Daoy (cell line): ENCODE measurements around the gene FBXL4. TPM values are rescaled to one million over a fixed set of nuclear protein-coding genes. Genes with fewer than 3 reads are reported as not detected.

Source experiments
- DNase-seq: peaks from one replicate; pipeline ENCODE4 v3.0.0-alpha.2; 2015; ENCODE audit warnings: low read depth
- total RNA-seq: library from RNA; depleted of rRNA; stranded (reverse); fragments of >200 nt; shearing (Covaris generic); gene quantifications from 2 replicates; pipeline ENCODE4 v1.2.3, GENCODE V29; 2014

Gene FBXL4
- total RNA-seq, 1 experiment from 2014 or later = 4.7 TPM

DNA sequence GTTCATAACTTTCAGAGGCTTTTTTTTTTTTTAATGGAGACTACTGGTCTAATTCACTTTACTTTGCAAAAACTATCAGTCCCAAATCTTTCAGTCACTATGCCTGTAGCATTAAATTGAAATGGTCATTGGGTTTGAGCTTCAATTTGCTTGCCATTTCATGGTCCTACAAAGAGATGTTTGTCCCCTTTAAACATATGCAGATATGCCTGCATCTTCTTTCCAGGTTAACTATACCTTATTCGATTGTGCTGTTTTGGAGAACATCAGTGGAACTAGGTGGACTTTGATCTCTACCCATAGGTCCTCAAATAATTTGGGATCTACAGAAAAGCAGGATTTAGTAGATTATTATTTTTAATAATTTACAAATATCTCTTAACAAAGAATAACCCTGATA, 108.8 kb downstream of the FBXL4 start:
- no peak for DNase-seq

DNA sequence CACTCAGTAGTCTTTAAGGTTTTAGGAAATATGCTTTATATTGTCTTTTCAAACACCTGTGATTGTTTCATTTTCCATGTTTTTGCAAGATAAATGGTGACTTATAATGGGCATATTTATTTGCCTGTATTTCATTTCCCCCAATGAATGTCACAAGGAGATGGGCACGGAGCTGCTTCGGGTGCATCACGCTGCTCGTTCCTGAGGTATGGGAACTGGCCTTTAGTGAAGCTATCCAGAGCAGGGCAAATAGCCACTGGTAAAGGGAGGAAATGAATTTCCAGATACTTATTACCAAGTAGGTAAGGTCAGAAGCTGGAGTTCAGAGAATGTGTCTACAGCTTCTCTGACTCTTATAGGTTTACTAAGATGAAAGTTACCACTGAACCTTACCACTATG, 109.7 kb downstream of the FBXL4 start:
- DNase-seq = no peak

DNA sequence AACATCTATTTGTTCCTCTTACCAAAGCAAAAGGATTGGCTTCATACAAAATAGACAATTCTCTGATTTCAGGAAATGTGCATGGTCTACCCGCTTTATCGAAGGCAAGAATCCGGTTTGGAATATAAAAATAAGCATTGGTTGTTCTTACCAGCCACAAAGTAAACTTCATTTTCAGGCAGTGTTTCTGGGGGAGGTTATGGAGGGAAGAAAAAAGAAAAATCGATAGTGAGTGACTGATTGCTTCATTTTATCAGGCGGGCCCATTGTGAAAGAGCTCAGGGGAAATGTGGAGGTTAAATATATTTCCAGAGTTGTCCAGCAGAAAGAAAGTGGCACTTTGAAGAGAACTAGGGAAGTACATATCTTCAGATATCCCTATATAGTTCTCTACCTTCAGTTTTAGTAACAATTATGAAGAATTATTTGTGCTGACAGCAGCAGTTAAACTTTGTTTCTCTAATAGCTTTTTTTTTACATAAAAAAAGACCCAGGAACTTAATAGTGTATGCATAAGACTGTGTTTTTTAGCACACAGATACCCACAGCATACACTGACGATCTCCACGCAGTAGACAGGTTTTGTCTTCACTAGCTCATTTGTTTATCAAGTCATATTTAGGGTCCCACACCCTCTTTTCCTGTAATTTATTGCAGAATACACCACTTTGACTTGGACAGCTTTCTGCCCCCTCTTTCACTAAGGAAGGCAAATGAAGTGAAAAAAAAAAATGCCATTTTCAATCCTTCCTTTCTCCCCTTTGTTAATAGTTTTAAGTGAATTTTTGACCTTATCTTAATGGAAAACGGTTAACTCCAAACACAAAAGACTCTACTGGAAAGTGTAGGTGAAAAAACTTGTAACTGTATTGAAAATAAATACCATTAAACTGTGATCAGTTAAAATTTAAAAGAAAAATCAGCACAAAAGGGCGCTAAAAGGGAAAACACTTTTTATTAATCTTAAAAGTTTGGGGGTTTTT, 110.5 kb downstream of the FBXL4 start:
- no peak for DNase-seq

DNA sequence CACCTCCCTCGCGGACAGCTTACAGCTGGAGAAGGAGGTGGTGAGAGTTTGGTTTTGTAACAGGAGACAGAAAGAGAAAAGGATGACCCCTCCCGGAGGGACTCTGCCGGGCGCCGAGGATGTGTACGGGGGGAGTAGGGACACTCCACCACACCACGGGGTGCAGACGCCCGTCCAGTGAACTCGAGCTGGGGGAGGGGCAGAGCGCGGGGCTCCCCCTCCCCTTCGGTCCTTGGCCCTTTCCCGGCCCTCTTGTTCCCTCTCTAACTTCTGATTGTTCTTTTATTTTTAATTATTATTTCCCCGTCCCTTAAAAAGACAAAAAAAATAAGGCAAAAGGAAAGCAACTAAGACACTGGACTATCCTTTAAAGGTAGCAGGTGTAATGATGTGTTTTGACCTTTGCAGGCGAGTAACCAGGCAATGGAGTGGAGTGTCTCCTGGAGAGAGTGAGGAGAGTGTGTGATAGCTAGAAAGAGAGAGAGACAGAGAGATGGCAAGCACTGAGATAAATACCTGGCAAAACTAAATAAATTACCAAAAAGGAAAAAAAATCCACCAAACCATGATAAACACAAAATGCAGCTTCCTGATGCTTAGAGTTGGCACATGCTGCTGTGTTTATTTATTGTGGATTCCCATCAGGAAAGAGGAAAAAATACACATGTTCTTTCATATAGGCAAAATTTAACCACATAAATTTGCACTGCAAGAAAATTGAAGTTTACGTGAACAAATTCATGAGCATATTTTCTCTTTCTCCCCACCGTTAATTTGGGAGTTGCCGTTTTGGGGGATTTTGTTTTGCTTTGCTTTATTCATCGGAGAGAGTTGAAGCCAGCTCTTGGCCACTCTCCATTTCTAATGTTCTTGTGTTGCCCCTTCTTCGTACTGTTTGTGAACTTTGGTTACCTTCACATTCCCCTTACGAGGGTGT, 111.5 kb downstream of the FBXL4 start:
- no peak for DNase-seq

DNA sequence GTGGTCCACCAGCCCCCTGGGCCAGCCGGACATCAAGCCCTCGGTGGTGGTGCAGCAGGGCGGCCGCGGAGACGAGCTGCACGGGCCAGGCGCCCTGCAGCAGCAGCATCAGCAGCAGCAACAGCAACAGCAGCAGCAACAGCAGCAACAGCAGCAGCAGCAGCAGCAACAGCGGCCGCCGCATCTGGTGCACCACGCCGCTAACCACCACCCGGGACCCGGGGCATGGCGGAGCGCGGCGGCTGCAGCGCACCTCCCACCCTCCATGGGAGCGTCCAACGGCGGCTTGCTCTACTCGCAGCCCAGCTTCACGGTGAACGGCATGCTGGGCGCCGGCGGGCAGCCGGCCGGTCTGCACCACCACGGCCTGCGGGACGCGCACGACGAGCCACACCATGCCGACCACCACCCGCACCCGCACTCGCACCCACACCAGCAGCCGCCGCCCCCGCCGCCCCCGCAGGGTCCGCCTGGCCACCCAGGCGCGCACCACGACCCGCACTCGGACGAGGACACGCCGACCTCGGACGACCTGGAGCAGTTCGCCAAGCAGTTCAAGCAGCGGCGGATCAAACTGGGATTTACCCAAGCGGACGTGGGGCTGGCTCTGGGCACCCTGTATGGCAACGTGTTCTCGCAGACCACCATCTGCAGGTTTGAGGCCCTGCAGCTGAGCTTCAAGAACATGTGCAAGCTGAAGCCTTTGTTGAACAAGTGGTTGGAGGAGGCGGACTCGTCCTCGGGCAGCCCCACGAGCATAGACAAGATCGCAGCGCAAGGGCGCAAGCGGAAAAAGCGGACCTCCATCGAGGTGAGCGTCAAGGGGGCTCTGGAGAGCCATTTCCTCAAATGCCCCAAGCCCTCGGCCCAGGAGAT, 112.4 kb downstream of the FBXL4 start:
- DNase-seq = peak; percentile 54

DNA sequence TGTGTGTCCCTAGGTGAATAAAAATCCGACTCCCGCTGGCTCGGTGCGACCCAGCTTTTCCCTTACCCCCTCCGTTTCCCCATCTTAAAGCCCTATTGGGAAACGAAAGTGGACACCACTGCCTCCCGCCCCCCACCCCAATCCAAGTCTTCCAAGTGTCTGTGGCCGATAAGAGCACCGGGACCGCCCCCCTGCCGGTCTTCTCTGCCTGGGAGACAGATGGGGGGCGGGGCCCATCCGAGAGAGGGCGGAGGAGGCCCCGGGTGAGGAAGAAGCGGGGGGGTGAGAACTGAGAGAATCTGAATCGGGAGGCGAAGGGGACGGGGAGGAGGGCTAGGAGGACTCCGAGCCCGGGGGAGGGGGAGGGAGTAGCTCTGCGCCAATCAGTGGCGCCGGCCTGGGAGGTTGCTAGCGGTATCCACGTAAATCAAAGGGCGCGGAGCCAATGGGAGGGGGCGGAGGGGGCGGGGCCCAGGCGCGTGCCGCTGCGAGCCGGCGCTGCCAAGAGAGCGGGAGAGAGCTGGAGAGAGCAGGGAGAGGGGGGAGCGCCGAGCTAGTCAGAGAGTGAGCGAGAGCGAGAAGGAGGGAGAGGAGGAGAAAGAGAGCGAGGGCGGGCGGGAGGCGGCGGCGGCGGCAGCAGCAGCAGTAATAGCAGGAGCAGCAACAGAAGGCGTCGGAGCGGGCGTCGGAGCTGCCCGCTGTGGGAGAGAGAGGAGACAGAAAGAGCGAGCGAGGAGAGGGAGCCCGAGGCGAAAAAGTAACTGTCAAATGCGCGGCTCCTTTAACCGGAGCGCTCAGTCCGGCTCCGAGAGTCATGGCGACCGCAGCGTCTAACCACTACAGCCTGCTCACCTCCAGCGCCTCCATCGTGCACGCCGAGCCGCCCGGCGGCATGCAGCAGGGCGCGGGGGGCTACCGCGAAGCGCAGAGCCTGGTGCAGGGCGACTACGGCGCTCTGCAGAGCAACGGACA, 113.4 kb downstream of the FBXL4 start, which contains the start of gene POU3F2:
TSS of gene POU3F2 (plus strand) at position 515 of the 972 bp plus-strand sequence. CDS start at position 815, 300 bp downstream.
- peak; percentile 98 for DNase-seq

DNA sequence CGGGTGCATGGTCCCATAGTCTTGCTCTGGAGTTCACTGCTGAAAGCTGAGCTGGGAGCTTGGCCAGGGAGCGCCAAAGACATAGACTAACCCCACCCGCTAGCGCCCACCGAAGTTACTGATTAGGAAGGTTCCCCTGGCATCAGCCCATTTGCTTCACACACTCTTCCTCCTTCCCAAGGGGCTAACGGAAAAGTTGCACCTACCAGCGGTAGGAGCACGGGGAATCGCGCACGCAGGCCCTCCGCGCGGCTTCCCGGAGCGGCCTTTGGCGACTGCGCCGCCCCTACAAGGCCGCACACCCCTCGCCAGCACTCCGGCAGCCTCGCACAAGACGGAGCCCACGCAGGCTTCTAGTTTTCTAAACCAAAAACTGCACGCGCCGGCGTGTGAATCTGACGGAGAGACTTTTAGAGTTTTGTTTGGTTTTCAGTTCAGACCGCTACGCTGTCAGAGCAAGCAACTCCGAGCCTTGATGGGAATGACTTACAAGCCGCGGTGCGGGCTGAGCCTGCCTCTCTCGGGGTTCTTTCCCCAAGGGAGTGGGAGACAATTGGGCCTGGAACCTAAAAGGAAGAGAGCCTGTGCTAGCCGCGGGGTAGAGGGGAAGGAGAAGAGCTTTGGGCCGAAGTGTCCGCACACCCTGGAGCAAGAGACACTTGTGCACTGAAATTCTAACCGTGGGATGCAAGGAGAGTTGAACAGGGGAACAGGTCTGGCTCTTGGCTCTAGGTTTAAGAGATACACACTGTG, 114.3 kb downstream of the FBXL4 start:
- peak; percentile 56 for DNase-seq

DNA sequence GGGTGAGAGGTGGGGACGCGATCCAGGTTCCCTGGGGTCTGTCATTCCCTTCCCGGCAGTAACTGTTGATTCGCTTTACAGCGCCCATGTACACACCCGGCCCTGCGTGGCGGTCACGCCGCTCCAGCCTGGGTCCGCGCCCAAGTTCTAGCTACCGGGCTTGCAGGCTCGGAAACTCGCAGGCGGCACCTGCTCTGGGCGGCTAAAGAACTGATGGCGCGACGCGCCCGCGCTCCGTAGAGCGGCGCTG, 114.8 kb downstream of the FBXL4 start:
- peak; percentile 70 for DNase-seq

DNA sequence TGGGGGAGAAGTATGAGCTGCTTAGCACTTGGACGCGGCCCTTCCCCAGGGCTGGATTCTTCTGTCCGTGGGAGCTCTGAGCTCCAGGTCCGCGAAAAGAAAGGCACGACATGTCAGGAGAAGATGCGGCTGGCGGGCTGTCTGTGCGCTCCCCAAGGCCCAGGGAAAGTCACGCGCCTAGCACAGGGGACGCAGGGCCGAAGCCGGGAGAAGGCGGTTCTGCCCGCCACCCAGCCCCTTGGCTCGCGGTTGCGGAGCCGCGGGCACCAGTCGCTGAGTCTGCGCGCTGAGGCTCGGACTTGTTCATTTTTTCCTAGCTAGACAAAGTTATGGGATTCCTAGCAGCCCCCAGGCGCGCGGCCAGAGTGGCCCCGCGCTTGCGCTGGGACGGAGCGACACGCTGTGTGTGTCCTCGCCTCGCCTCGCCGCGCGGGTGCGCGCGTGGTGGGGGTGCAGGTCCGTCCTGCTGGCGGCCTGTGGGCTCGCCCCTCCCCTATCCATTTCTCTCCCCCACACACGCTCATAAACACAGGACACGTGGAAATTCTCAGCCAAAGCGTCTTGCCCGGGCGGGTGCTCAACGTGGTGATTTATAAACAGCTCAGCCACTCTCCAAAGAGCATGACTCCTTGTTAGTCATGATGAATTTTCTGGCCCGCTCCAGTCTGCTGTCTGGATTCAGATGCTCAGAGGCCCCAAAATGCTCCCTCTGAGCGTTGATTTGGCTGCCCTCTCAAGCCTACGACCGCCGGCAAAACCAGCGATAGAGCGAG, 115.3 kb downstream of the FBXL4 start:
- DNase-seq = peak; percentile 76

DNA sequence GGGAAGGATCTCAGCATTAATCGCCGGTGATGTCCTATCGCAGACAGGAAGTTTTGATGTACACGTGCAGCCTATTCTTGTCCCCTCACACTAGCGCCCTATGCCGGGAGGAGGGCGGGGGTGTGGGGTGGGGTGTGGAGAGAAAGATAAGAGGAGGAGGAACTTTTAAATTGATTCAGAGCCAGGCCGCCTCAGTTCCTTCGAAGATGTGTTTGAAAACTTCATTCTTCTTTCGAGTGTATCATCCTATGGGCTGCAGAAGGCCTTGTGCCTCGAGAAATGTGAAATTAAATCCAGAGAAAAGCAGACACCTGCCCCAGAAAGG, 115.8 kb downstream of the FBXL4 start:
- DNase-seq = no peak

DNA sequence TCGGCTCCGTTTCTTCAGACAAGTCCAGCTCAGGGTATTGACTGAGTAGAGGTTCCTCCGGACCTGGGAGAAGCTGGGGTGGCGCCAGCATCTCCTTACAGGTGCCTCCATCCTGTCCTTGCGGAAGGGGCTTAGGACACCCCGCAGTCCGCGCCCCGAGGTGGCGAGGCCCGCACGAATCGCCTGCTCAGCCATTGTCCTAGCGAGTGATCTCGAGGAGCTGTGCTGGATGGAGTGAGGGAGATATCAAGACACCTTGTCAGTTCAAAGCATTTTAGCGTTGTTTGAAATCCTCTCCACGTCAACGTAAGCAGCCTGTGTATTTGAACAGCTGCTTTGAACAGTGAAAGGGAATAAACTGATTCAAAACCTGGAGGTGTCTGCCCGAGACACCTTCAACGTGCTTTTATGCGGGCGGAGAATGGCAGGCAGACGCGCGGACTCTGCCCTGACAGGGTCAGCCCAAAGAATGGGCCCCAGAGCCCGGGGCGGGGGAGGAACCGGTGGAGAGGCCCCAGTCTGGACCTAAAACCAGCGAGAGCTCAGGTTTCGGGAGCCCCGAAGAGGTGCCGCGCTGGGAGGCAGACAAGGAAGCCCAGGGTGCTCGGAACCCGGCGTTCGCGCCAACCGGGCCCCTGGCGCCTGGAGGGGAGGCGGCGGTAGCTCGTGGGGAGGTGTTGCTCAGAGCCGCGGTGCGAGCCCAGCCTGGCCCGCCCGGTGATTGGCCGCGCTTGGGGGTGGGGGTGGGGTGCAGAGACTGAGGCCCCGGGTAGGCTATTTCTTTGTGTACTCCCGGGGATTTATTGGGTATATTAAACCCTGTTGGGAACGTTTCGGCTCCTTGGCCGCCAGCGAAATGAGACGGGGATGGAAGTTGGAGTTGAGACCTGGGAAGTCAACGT, 116.4 kb downstream of the FBXL4 start:
- no peak for DNase-seq

DNA sequence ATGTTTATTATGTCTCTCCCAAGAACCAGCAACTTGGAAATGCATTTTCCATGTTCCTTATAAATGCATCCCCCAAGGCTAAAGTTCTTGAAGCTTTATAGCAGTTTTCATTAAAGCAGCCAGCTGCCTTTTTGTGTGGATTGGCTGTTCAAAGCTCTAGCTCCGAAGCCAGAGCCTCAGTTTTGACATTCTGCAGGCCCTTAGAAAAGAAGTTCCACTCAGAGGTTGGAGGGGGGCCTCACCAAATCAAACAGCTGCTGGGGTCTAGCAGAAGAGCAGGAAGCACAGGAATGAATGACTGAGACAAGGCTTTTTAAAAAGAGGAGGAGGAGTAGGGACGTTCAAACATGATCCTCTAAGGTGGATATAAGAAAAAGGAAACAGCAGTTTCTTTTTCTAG, 117.6 kb downstream of the FBXL4 start:
- DNase-seq = no peak

DNA sequence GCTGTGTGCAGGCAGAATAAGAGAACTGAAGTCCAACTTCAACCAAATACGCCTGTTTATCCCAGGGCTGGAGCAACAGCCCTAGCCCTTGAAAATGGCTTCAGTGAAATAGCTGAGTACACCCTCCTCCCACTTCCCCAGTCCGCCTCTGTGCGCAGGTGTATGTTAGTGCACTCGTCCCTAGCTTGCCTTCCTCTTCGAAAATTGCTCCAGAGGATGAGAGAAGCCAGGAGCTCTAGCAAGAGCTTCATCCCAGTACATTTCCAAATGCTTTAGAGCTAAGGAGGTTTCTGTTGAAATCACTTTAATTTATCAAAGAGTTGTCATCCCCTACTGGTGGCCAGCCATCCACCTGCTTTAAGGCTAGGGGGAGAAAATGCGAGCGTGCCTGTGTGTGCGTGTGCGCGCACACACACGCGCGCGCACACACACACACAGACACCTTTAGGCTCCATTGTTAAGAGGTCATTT, 118.8 kb downstream of the FBXL4 start:
- DNase-seq = no peak

DNA sequence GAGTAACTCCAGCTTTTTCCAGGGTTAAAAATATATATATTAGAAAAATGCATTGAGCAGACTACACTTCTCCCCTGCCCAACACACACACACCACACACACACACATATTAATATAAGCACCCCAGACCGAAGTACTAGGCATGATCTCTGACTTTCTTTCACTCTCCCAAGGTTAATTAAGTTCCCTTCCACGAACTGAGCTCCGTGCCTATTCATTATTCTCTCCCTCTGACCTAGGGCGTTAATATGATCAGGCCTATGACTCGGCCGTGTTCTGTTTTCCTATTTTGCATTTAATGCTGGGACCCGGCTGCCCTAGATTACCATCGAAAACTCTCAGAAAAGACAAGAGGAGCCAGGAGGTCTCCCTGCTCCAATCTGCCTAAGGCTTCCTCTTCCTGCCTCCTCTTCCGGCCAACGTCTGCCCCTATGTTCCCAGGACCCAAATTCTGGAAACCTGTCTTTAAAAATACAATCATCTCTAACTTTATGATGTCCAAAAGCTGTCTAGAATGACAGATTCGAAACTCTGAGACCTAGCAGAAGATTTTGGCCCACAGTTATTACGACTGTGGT, 119.4 kb downstream of the FBXL4 start:
- DNase-seq = no peak

DNA sequence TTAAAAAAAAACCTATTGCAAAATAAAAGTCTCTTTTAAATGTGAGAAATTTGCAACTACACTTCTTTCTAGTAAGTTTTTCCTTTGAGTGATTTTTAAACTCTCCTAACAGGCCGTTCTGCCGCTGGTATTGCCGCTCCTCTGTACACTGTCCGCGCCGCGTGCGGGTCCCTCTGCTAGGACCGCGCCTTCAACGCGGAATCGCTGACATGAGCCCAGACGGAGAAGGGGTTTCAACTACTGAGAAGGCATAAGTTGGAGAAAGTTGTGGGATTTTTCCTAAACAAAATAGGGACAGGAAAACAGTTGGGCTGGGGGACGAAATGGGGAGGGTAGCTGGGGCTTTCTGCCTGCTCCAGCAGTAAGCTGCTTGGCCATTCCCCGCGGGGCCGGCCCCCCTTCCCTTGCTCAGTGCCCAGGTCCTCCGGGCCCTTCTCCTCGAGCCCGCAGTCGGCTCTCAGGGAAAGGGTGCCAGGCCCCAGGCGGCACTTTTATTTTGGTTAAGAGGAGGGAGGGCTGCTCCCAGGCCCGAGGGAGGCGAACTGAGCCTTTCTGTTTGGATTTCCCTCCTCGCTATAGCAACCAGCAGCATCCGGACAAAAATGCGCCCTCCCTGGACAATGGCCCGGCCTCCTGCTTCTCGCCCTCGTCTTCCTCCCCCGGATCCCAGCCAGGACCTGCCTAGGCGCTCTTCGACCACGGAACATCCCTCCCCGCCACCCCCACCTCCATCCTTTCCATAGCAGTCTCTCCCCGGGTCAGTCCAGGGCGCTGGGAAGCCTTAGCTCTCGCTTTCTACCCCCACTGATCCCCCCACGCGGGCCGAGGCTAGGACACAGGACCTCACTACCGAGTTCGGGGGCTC, 120.2 kb downstream of the FBXL4 start:
- DNase-seq = peak; percentile 28

DNA sequence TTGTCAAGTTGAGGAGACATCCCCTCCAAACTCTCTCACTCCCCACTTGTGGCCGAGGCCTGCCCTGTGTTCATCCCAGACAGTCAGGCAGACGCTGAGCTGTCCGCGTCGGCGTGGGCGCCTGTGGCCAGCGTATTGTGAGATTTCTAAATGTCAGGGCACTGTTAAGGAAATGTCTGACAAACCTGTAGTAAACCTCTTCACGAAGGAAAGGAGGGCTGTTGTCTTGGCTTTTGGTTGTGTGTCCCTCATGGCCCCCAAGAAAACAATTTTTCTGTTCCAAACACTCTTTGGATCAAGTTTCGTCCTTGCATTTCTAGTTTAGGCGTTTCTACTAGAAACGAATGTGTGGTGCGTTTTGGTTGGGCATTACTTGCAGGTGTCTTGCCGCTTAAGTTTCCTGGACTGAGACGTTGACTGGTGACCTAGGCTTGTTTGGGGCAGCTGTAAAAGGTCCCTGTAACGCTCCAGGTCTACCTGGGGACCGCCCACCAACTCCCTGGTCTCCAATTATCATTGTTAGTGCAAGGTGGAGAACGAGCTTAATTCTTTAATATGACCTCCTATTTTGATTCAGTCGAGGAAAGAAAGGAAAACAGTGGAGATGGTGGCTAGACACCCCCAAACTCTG, 122.0 kb downstream of the FBXL4 start:
- no peak for DNase-seq
